ENCODE results near the gene FBP2.

Gene FBP2

DNA sequence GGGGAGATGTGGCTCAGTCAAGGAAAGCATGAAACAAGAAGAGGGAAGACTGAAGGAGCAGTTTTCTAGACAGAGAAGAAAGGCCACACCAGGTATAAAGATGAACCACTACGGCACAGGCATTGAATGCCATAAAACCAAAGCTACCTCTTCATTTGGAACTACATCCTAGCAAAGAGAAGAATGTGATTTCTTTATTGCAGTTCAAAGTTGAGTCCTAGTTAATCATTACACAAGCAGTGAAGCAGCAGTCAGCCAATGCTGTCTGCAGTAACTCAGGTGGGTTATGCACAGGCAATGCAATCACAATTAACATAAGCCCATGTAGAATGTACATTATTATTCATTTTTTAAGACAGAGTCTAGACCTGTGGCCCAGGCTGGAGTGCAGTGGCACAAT is 60.5 kb downstream of the FBP2 start:
- TF ChIP-seq, protein P1, sequence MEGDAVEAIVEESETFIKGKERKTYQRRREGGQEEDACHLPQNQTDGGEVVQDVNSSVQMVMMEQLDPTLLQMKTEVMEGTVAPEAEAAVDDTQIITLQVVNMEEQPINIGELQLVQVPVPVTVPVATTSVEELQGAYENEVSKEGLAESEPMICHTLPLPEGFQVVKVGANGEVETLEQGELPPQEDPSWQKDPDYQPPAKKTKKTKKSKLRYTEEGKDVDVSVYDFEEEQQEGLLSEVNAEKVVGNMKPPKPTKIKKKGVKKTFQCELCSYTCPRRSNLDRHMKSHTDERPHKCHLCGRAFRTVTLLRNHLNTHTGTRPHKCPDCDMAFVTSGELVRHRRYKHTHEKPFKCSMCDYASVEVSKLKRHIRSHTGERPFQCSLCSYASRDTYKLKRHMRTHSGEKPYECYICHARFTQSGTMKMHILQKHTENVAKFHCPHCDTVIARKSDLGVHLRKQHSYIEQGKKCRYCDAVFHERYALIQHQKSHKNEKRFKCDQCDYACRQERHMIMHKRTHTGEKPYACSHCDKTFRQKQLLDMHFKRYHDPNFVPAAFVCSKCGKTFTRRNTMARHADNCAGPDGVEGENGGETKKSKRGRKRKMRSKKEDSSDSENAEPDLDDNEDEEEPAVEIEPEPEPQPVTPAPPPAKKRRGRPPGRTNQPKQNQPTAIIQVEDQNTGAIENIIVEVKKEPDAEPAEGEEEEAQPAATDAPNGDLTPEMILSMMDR (IDR thresholded peaks at IDR 0.05; ENCODE audit: low read depth, low read length, missing control alignments), result no peak
- DNase-seq (ENCODE audit: extremely low read depth, low read depth), result no peak
- H3K4me3 ChIP-seq (replicated peaks; ENCODE audit: low read depth, low read length), result no peak overlapping the region

DNA sequence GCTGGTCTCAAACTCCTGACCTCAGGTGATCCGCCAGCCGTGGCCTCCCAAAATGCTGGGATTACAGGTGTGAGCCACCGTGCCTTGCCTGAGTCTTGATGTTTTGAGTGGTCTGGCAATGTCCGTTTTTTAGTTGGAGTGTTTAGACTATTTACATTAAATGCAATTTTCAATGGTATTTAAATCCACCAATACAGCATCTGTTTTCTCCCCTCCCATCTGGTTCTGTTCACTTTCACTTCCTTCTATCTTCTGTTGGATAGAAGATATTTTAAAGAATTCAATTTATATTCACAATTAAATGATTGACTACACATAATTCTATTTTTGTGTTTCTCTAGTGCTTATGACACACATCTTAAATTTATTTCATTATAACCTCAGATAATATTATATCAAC is 64.7 kb downstream of the FBP2 start:
- no peak overlapping the region for H3K4me3 ChIP-seq (replicated peaks; ENCODE audit: low read depth, low read length)
- TF ChIP-seq, protein P1 (IDR thresholded peaks at IDR 0.05; ENCODE audit: low read depth, low read length, missing control alignments), result no peak
- DNase-seq (ENCODE audit: extremely low read depth, low read depth), result no peak

DNA sequence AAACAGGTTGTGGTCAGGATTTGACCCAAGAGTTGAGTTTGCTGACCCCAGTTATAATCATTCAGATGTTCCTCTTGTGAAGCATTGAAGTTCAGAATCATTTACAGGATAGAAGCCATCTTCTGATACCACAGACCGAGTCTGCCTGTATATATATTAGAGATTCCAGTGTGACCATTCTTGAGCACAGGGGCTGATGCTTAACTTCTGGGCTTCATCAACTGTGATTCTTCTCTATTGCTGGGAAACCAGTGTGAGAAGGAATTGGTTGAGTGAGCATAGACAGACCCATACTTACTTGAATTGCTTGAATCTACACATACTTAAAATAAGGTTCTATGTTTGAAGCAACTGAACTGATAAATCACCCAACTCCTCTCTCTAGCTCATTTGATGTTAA is 66.7 kb downstream of the FBP2 start:
- no peak overlapping the region for H3K4me3 ChIP-seq (replicated peaks; ENCODE audit: low read depth, low read length)
- DNase-seq (ENCODE audit: extremely low read depth, low read depth), result no peak
- TF ChIP-seq, protein P1 (IDR thresholded peaks at IDR 0.05; ENCODE audit: low read depth, low read length, missing control alignments), result no peak

DNA sequence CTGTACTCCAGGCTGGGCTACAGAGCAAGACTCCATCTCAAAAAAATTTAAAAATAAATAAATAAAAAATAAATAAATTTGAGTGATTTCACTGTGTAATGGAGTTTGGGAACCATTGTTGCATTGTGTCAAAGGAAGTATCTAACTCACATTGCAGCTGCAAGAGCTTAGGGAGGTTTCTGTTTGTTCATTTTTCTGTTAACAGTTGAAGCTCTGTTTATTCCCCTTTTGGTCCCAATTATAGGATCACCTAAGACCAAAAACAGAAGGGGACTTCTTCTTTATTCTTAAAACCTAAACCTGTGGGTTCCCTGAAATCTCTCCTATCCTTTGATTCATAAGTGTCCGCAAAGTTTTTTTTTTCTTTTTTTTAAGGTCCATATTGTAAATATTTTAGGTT is 67.4 kb downstream of the FBP2 start:
- TF ChIP-seq, protein P1 (IDR thresholded peaks at IDR 0.05; ENCODE audit: low read depth, low read length, missing control alignments), result no peak
- no peak overlapping the region for H3K4me3 ChIP-seq (replicated peaks; ENCODE audit: low read depth, low read length)
- DNase-seq (ENCODE audit: extremely low read depth, low read depth), result no peak

DNA sequence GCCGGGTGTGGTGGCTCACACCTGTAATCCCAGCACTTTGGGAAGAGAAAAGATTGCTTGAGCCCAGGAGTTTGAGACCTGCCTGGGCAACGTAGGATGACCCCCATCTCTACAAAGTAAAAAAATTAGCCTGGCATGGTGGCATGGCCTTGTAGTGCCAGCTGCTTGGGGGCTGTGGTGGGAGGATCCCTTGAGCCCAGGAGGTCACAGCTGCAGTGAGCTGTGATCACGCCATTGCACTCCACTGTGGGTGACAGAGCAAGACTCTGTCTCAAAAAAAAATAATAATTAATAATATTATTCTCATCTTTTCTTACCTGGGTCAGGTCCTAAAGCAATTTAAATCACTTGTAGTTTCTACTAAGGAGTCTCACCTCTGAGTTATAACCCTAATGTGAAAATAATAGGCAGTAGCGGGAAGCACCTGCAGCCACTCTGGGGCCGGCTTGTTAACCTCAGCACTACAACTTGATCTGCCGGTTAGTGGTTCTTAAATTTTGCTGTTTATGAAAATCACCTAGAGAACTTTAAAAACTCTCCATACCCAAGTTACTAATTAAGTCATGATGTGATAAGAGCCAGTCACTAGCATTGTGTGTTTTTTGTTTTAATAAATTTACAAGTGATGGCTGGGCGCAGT is 68.1 kb downstream of the FBP2 start:
- TF ChIP-seq, protein P1 (IDR thresholded peaks at IDR 0.05; ENCODE audit: low read depth, low read length, missing control alignments), result no peak
- no peak overlapping the region for H3K4me3 ChIP-seq (replicated peaks; ENCODE audit: low read depth, low read length)
- DNase-seq (ENCODE audit: extremely low read depth, low read depth), result no peak

DNA sequence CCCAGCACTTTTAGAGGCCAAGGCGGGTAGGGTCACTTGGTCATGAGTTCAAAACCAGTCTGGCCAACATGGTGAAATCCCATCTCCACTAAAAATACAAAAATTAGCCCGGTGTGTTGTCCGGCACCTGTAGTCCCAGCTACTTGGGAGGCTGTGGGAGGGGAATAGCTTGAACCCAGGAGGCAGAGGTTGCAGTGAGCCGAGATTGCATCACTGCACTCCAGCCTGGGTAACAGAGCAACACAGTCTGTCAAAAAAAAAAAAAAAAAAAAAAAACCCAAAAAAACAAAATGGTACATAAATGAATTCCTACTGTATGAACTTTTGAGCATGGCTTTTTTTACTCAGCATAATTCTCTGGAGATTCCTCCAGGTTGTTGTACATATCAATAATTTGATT is 76.4 kb downstream of the FBP2 start:
- no peak for DNase-seq (ENCODE audit: extremely low read depth, low read depth)
- TF ChIP-seq, protein P1 (IDR thresholded peaks at IDR 0.05; ENCODE audit: low read depth, low read length, missing control alignments), result no peak
- no peak overlapping the region for H3K4me3 ChIP-seq (replicated peaks; ENCODE audit: low read depth, low read length)

DNA sequence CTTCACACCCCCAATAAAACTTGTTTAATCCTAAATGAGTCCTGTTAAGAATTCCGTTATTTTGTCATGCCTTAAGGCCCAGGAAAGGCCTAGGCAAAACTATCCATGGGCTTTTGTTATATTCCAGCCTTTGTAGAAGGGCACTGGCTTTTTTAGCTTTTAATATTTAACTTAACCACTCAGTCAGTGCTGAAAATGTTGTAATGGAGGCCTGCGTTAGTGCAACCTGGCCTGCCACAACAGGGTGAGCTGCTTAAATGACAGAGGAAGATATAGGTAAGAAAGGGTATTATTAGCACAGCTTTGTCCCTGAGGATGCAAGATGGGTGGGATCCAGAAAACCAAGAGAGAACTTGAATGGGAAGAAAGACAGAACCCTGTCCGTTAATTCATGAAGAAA is 78.9 kb downstream of the FBP2 start:
- no peak for DNase-seq (ENCODE audit: extremely low read depth, low read depth)
- no peak overlapping the region for H3K4me3 ChIP-seq (replicated peaks; ENCODE audit: low read depth, low read length)
- TF ChIP-seq, protein P1 (IDR thresholded peaks at IDR 0.05; ENCODE audit: low read depth, low read length, missing control alignments), result no peak
